Left lung (tissue), 14 donors: ENCODE data around the gene MATK. TPM values are rescaled to one million over a fixed set of nuclear protein-coding genes. Genes with fewer than 3 reads are reported as not detected.

Experiments
- ATAC-seq: fragments of 200-7000 bp; cut with Tn5 transposase; one replicate; pipeline ENCODE4 v1.9.1; 2020; ENCODE audit warnings: moderate library complexity
- DNase-seq, 4 donors: peaks; one replicate each; pipeline ENCODE4 v3.0.0-alpha.2; 2013 to 2020
- H3K27ac ChIP-seq, 2 donors: fragments of 200-600 bp; sonication (generic) in 1 of 2; one replicate each; pipeline versions ENCODE4 v1.5.0 to v1.8.0; 2020 to 2021
- H3K27me3 ChIP-seq, 2 donors: fragments of 200-600 bp; sonication (generic) in 1 of 2; one replicate each; pipeline versions ENCODE4 v1.5.0 to v1.8.0; 2020 to 2021
- H3K36me3 ChIP-seq, 2 donors: fragments of 200-600 bp; sonication (generic) in 1 of 2; one replicate each; pipeline versions ENCODE4 v1.5.0 to v1.8.0; 2020 to 2021
- H3K4me1 ChIP-seq, 2 donors: fragments of 200-600 bp; one replicate each; pipeline ENCODE4 v1.8.0; 2021
- H3K4me3 ChIP-seq, 2 donors: fragments of 200-600 bp; sonication (generic) in 1 of 2; one replicate each; pipeline versions ENCODE4 v1.5.0 to v1.8.0; 2020 to 2021; ENCODE audit warnings: mild to moderate bottlenecking in 1 of 2
- H3K9me3 ChIP-seq, 2 donors: fragments of 200-600 bp; sonication (generic) in 1 of 2; one replicate each; pipeline versions ENCODE4 v1.5.0 to v1.8.0; 2020 to 2021
- CTCF ChIP-seq, 2 donors: fragments of 200-600 bp; sonication (generic) in 1 of 2; IDR thresholded peaks; one replicate each; pipeline versions ENCODE4 v1.5.0 to v1.8.0; 2021; ENCODE audit warnings: antibody characterized with exemption in 2 of 2
- intact Hi-C, 2 donors: fragments of 100-400 bp; cut with DNase I; formaldehyde crosslinking; loops; one replicate each; pipeline versions ENCODE4 v1.11.2 to v1.14.2; 2022
- long read RNA-seq, 12 donors: library from polyadenylated mRNA in 2 of 12; unstranded in 2 of 12; transcript quantifications; one replicate each; pipeline ENCODE4 v2.0.0 and lab custom pipeline, GENCODE V29; 2019 to 2026
- polyA plus RNA-seq, 6 donors: library from polyadenylated mRNA; unstranded; fragments of 120-200 nt; gene quantifications; one replicate each; pipeline ENCODE4 v1.2.1, GENCODE V29; 2013; ENCODE audit not compliant: insufficient read length in 6 of 6
- total RNA-seq, 2 donors: library from RNA; stranded (reverse); fragmentation: NEBNext Ultra II Directional; extraction: Animal tissue kit (Norgen Biotek cat#: 25700); gene quantifications; one replicate each; pipeline ENCODE4 v1.2.1, GENCODE V29; 2021
- donor health status: DM: no; HTN: yes; CAD: no.
- donor health status: DM: no; HTN: no; CAD: no.

Gene MATK
- total RNA-seq (1 to 10 TPM; 6.6 to 9.1 TPM), polyA plus RNA-seq (1 to 10 TPM; 1.1 to 2.9 (median 1.6) TPM)
- long read RNA-seq, donor 1, partial matches to known transcripts: 0 of 1 reads
- long read RNA-seq, donor 1, other reads (novel, unspliced or antisense): 0 of 1 reads
- long read RNA-seq, donor 2: 0 reads
- long read RNA-seq, donor 3: 0 reads
- long read RNA-seq, donor 4, transcript MATK-201 (14 exons, 2,133 nt): major isoform, 6 of 9 reads
- long read RNA-seq, donor 4, partial matches to known transcripts: 2 of 9 reads
- long read RNA-seq, donor 4, other reads (novel, unspliced or antisense): 1 of 9 reads
- long read RNA-seq, donor 5, partial matches to known transcripts: 0 of 1 reads
- long read RNA-seq, donor 5, other reads (novel, unspliced or antisense): 0 of 1 reads
- long read RNA-seq, donor 6: 0 reads
- long read RNA-seq, donor 7: 0 reads
- long read RNA-seq, donor 8, partial matches to known transcripts: 0 of 1 reads
- long read RNA-seq, donor 8, other reads (novel, unspliced or antisense): 0 of 1 reads
- long read RNA-seq, donor 9: 0 reads
- long read RNA-seq, donor 10, partial matches to known transcripts: 2 of 8 reads
- long read RNA-seq, donor 10, other reads (novel, unspliced or antisense): 0 of 8 reads
- long read RNA-seq, donor 11: 0 reads
- long read RNA-seq, donor 12, partial matches to known transcripts: 0 of 1 reads
- long read RNA-seq, donor 12, other reads (novel, unspliced or antisense): 0 of 1 reads

- Histone ChIP-seq H3K4me1 (peaks cover 0 to 21% of the 10 kb centered on the region in 2 donors), H3K36me3 (no peaks in the 10 kb centered on the region), H3K27ac (no peak within 1 kb of the TSS), H3K27me3 (peaks cover 12 to 55% of the 10 kb centered on the region in 2 donors), H3K9me3 (peaks cover 0 to 16% of the 10 kb centered on the region in 2 donors), H3K4me3 (peak within 1 kb of the TSS; percentile 27 to 43)
- DNase-seq: peak in 1 of 4 donors; percentile 60
- intact Hi-C loops: no loop called here
- peak; percentile 7 for ATAC-seq
- no peak for TF ChIP-seq CTCF (IDR thresholded peaks at IDR 0.05)
Observed at GRCh38 chr19:3785938-3786824, at the start of gene MATK. Gene MATK, minus strand, starts transcription at chr19:3786381. Its CDS starts 1,246 bp downstream, at chr19:3785135.

GRCh38 chr19:3835055-3835435, 48.9 kb upstream of the MATK start:
- Histone ChIP-seq H3K9me3 (no peaks in the 10 kb centered on the region), H3K27me3 (peaks cover 0 to 39% of the 10 kb centered on the region in 2 donors), H3K4me3 (no peak overlapping the region), H3K36me3 (no peaks in the 10 kb centered on the region), H3K4me1 (no peaks in the 10 kb centered on the region), H3K27ac (no peak overlapping the region)
- no peak for TF ChIP-seq CTCF (IDR thresholded peaks at IDR 0.05)
- DNase-seq (no peak), ATAC-seq (no peak)
- intact Hi-C loops: no loop called here

GRCh38 chr19:3834349-3835054, 48.3 kb upstream of the MATK start:
- peak in 1 of 4 donors; percentile 57 for DNase-seq
- Histone ChIP-seq H3K4me1 (no peaks in the 10 kb centered on the region), H3K36me3 (no peaks in the 10 kb centered on the region), H3K27ac (no peak overlapping the region), H3K4me3 (no peak overlapping the region), H3K9me3 (no peaks in the 10 kb centered on the region), H3K27me3 (peaks cover 0 to 39% of the 10 kb centered on the region in 2 donors)
- no peak for TF ChIP-seq CTCF (IDR thresholded peaks at IDR 0.05)
- intact Hi-C loops: no loop called here
- ATAC-seq: no peak

- no peak for TF ChIP-seq CTCF (IDR thresholded peaks at IDR 0.05)
- H3K4me3 ChIP-seq: no peak overlapping the region
- DNase-seq (no peak), ATAC-seq (no peak)
- intact Hi-C loops: no loop called here
- peaks cover 0 to 39% of the 10 kb centered on the region in 2 donors for H3K27me3 ChIP-seq
- H3K36me3 ChIP-seq: no peaks in the 10 kb centered on the region
- H3K4me1 ChIP-seq: no peaks in the 10 kb centered on the region
- H3K9me3 ChIP-seq: no peaks in the 10 kb centered on the region
- H3K27ac ChIP-seq: no peak overlapping the region
Observed at GRCh38 chr19:3833578-3834348, 47.6 kb upstream of the MATK start.
